Astrocyte of the spinal cord (primary cell): ENCODE data around the gene COX14.
A peak's percentile ranks its signal among the peaks of the same experiment; 100 is the strongest.

Experiments
- DNase-seq: peaks from one replicate; pipeline ENCODE4 v3.0.0; 2011; ENCODE audit warnings: low read depth, low spot score
- H3K4me3 ChIP-seq: 2 replicates; pipeline ENCODE4 v1.5.1; 2011; ENCODE audit warnings: low read depth, mild to moderate bottlenecking, low read length, moderate library complexity
- CTCF ChIP-seq: IDR thresholded peaks from 2 replicates; pipeline ENCODE4 v1.5.1; 2012; ENCODE audit warnings: low read depth, mild to moderate bottlenecking, low read length, inconsistent platforms
- in situ Hi-C: cut with HindIII; loops from 2 replicates; pipeline ENCODE4 v1.10.0; 2017; ENCODE audit warnings: low sequenced_read_pairs

The COX14 gene

GRCh38 chr12:50111395-50111692 lies 692 bp upstream of the COX14 start:
- no peak for TF ChIP-seq CTCF
- no peak for DNase-seq
- H3K4me3 ChIP-seq, result peak overlapping the region; percentile 21
- in situ Hi-C loops, result no loop called here

- DNase-seq, result no peak
- no peak for TF ChIP-seq CTCF
- in situ Hi-C loops, result no loop called here
- H3K4me3 ChIP-seq, result peak overlapping the region; percentile 95
Measured at GRCh38 chr12:50112456-50113218, 601 bp downstream of the COX14 start.

GRCh38 chr12:50117057-50117622 lies 5.1 kb downstream of the COX14 start:
- no peak for TF ChIP-seq CTCF
- in situ Hi-C loops, result no loop called here
- no peak for DNase-seq
- no peak overlapping the region for H3K4me3 ChIP-seq

GRCh38 chr12:50119387-50119786 lies 7.4 kb downstream of the COX14 start:
- H3K4me3 ChIP-seq, result no peak overlapping the region
- in situ Hi-C loops, result no loop called here
- TF ChIP-seq CTCF, result no peak
- DNase-seq, result no peak

GRCh38 chr12:50120521-50120920 lies 8.5 kb downstream of the COX14 start:
- no peak overlapping the region for H3K4me3 ChIP-seq
- in situ Hi-C loops, result no loop called here
- DNase-seq, result no peak
- no peak for TF ChIP-seq CTCF

- no peak for TF ChIP-seq CTCF
- DNase-seq, result no peak
- H3K4me3 ChIP-seq, result no peak overlapping the region
- in situ Hi-C loops, result no loop called here
Measured at GRCh38 chr12:50120953-50121352, 8.9 kb downstream of the COX14 start.

GRCh38 chr12:50121641-50122040 lies 9.6 kb downstream of the COX14 start:
- no peak for DNase-seq
- TF ChIP-seq CTCF, result no peak
- in situ Hi-C loops, result no loop called here

More at GRCh38 chr12:50121641-50122040, 9.6 kb downstream of the COX14 start:
- H3K4me3 ChIP-seq, result no peak overlapping the region
